ENCODE data around the gene FAM124B.
"Not testable (repeated sequence)": the region's sequence is repeated elsewhere in the genome, so short reads cannot be mapped to it uniquely, and the experiment has no call there.

Gene FAM124B

DNA sequence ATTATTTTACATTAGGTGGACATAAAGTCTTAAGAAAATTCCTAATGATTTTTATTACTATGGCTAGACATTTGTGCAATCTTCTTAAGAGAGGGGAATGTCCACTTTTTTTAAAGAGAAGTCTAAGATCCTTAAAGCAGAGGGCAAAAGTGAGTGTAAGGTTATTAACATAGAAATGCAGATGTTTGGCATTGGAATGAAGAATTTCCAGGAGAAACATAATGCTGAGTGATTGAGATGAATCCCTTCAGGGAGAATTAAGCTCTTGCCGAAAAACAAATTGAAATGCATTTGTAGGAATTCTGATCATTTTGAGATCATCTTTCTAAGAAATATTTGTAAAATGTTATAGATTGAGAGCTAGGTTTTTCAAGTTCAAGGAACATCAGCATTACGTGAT lies 15.0 kb downstream of the FAM124B start:
- no peak for TF ChIP-seq CTCF (IDR thresholded peaks at IDR 0.05; ENCODE audit: low read depth, low read length, missing control alignments)
- DNase-seq (ENCODE audit: extremely low read depth, low read depth), result no peak
- H3K4me3 ChIP-seq (replicated peaks; ENCODE audit: low read depth, low read length), result no peak overlapping the region

DNA sequence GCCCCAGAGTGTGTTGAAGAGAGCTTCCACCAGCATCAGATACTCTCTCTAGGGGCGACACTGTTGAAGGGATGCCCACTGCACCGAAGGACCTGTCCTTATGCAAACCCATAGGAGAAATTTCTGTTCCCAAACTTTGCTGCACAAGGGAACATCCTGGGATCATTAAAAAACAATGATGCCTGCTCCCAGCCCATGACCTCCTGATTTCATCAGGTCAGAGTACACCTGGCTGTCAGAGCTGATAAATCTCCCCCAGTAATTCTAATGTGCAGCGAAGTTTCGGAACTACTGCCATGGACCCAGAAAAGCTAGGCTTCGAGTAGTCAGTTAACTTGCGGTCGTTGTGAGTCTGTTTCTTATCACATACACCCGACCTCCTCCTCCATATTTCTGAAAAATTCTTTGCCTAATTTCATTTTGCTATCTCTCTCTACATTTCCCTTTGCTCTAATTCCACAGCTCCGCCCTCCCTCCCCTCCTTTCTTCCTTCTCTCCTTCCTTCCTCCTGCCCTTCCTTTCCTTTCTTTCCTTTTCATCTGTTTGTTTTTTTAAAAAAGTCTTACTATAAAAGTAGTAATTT lies 18.8 kb downstream of the FAM124B start:
- H3K4me3 ChIP-seq (replicated peaks; ENCODE audit: low read depth, low read length), result no peak overlapping the region
- TF ChIP-seq CTCF (IDR thresholded peaks at IDR 0.05; ENCODE audit: low read depth, low read length, missing control alignments), result no peak
- DNase-seq (ENCODE audit: extremely low read depth, low read depth), result no peak

GRCh38 chr2:224382280-224382647 lies 19.6 kb downstream of the FAM124B start:
- not testable (repeated sequence) for DNase-seq (ENCODE audit: extremely low read depth, low read depth); H3K4me3 ChIP-seq (replicated peaks; ENCODE audit: low read depth, low read length)

GRCh38 chr2:224381521-224382279 lies 20.2 kb downstream of the FAM124B start:
- no peak overlapping the region for H3K4me3 ChIP-seq (replicated peaks; ENCODE audit: low read depth, low read length)
- no peak for DNase-seq (ENCODE audit: extremely low read depth, low read depth)
- no peak for TF ChIP-seq CTCF (IDR thresholded peaks at IDR 0.05; ENCODE audit: low read depth, low read length, missing control alignments)

DNA sequence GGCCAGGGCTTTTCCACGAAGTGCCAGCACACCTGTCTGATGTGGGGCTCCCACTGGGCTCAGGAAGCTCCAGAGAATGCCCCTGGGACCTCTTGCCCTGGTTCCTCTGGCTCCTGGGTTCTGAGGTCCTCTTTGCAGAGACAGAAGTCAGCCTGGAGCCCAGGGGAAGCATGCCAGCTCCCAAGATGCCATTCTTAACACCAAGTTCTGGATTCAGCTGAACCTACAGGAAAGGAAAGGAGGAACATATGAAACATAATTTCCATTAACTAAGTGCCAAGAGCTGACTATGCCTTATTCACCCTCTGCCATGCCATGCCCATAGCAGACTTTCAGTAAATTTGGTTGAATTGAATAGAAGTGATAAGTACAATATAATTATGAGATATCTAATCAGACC lies 21.9 kb downstream of the FAM124B start:
- no peak overlapping the region for H3K4me3 ChIP-seq (replicated peaks; ENCODE audit: low read depth, low read length)
- no peak for TF ChIP-seq CTCF (IDR thresholded peaks at IDR 0.05; ENCODE audit: low read depth, low read length, missing control alignments)
- DNase-seq (ENCODE audit: extremely low read depth, low read depth), result no peak

- no peak for DNase-seq (ENCODE audit: extremely low read depth, low read depth)
- H3K4me3 ChIP-seq (replicated peaks; ENCODE audit: low read depth, low read length), result no peak overlapping the region
- TF ChIP-seq CTCF (IDR thresholded peaks at IDR 0.05; ENCODE audit: low read depth, low read length, missing control alignments), result no peak
These were observed 22.7 kb downstream of the FAM124B start for GRCh38 chr2:224379172-224379571.

DNA sequence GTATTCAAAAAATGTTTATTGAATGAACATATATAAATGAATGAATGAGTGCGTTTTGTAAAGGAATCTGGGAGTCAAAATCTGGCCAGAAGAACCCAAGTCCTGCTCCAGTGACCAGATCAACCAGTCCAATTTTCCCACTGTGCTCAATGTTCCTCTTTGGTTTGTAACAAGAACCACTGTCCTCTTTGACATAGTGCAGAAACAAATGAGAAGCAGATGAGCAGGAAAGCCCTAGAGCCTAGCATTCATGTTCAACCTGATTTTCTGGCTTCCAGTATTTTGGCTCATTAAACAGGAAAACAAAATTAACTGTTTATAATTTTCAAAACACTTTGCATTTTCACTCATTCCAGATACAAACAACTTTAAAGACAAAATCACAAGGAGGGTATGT lies 23.2 kb downstream of the FAM124B start:
- no peak for DNase-seq (ENCODE audit: extremely low read depth, low read depth)
- H3K4me3 ChIP-seq (replicated peaks; ENCODE audit: low read depth, low read length), result no peak overlapping the region
- TF ChIP-seq CTCF (IDR thresholded peaks at IDR 0.05; ENCODE audit: low read depth, low read length, missing control alignments), result peak; percentile 1

All from HFF-Myc (cell line).